ENCODE results near the gene FGFR3. TPM values are rescaled to one million over a fixed set of nuclear protein-coding genes. Genes with fewer than 3 reads are reported as not detected.

Gene FGFR3
- total and polyA plus RNA-seq, 2 of the 8 experiments (the other 6 are each of a cell fraction or from before 2014, with no cell fraction given): 9.0 to 19.5 TPM

- TF ChIP-seq CTCF (IDR thresholded peaks at IDR 0.05; ENCODE audit: control extremely low read depth in 1 of 3, insufficient read depth in 1 of 3, low read depth in 1 of 3, low read length in 3 of 3) (peak in 1 of 3 experiments; percentile 10; a peak in 1 of 4 replicates), CHD2 (IDR thresholded peaks at IDR 0.05; ENCODE audit: low read length) (no peak), BACH1 (IDR thresholded peaks at IDR 0.05; ENCODE audit: low read length) (no peak), CHD7 (IDR thresholded peaks at IDR 0.05; ENCODE audit: insufficient replicate concordance, low read length) (no peak), TBP (IDR thresholded peaks at IDR 0.05; ENCODE audit: low read depth, low read length) (no peak), RFX5 (IDR thresholded peaks at IDR 0.05; ENCODE audit: borderline replicate concordance, low read depth, low read length) (no peak), NANOG (IDR thresholded peaks at IDR 0.05; ENCODE audit: insufficient read depth, low read depth, low read length, poor library complexity, severe bottlenecking) (peak; percentile 44)
Measured at GRCh38 chr4:1777822-1778641, 15.1 kb upstream of the FGFR3 start (continued).

Data from H1 (cell line).